Mesendoderm (in vitro differentiated cells): Measurements from ENCODE around the gene BCAR3.
"Not testable (repeated sequence)": the region's sequence is repeated elsewhere in the genome, so short reads cannot be mapped to it uniquely, and the experiment has no call there.

Experiments used
- DNase-seq: peaks from one replicate; pipeline ENCODE4 v3.0.0; 2013
- H2AK5ac ChIP-seq: 2 replicates; pipeline ENCODE4 v1.6.1; 2013; ENCODE audit warnings: low read length, inconsistent platforms
- H2BK120ac ChIP-seq: 2 replicates; pipeline ENCODE4 v1.6.1; 2013; ENCODE audit warnings: low read depth, mild to moderate bottlenecking, low read length, moderate library complexity, mixed read lengths
- H2BK15ac ChIP-seq: replicated peaks from 2 replicates; pipeline ENCODE4 v1.6.1; 2013; ENCODE audit warnings: low read depth, mild to moderate bottlenecking, moderate library complexity
- H2BK5ac ChIP-seq: 2 replicates; pipeline ENCODE4 v1.6.1; 2013; ENCODE audit warnings: low read length, inconsistent platforms
- H3K18ac ChIP-seq: 2 replicates; pipeline ENCODE4 v1.6.1; 2013; ENCODE audit warnings: mild to moderate bottlenecking, low read length, mixed read lengths
- H3K23ac ChIP-seq: one replicate; pipeline ENCODE4 v1.6.1; 2013; ENCODE audit warnings: low read length
- H3K27ac ChIP-seq: 2 replicates; pipeline ENCODE4 v1.5.1; 2013; ENCODE audit warnings: low read depth, mild to moderate bottlenecking, inconsistent platforms, low read length, moderate library complexity
- H3K27me3 ChIP-seq: 2 replicates; pipeline ENCODE4 v1.6.1; 2013; ENCODE audit warnings: low read length, control low read depth, mild to moderate bottlenecking, inconsistent platforms; ENCODE audit not compliant: insufficient read depth, poor library complexity
- H3K36me3 ChIP-seq: 2 replicates; pipeline ENCODE4 v1.6.1; 2013; ENCODE audit warnings: low read length, inconsistent platforms; ENCODE audit not compliant: control insufficient read depth, insufficient read depth
- H3K4ac ChIP-seq: one replicate; pipeline ENCODE4 v1.6.1; 2013; ENCODE audit warnings: low read depth, mild to moderate bottlenecking, low read length, moderate library complexity
- H3K4me1 ChIP-seq: 2 replicates; pipeline ENCODE4 v1.6.1; 2013; ENCODE audit warnings: low read depth, low read length, inconsistent platforms; ENCODE audit not compliant: control insufficient read depth
- H3K4me2 ChIP-seq: 2 replicates; pipeline ENCODE4 v1.6.1; 2013; ENCODE audit warnings: low read length
- H3K4me3 ChIP-seq: 2 replicates; pipeline ENCODE4 v1.5.1; 2013; ENCODE audit warnings: mild to moderate bottlenecking, low read length
- H3K56ac ChIP-seq: one replicate; pipeline ENCODE4 v1.6.1; 2013; ENCODE audit warnings: low read length
- H3K79me1 ChIP-seq: 2 replicates; pipeline ENCODE4 v1.6.1; 2013; ENCODE audit warnings: low read length, inconsistent platforms
- H3K79me2 ChIP-seq: 2 replicates; pipeline ENCODE4 v1.6.1; 2013; ENCODE audit warnings: mild to moderate bottlenecking, low read length; ENCODE audit not compliant: control insufficient read depth, insufficient read depth
- H3K9ac ChIP-seq: 2 replicates; pipeline ENCODE4 v1.6.1; 2013; ENCODE audit warnings: low read length, inconsistent platforms
- H4K5ac ChIP-seq: one replicate; pipeline ENCODE4 v1.6.1; 2013; ENCODE audit warnings: low read length
- H4K8ac ChIP-seq: one replicate; pipeline ENCODE4 v1.6.1; 2013; ENCODE audit warnings: low read depth, mild to moderate bottlenecking, control low read depth, low read length, moderate library complexity
- WGBS: extraction: QIAGEN DNeasy Blood & Tissue Kit; methylation state at CpG from one replicate; pipeline ENCODE4 v1.1.7; 2013; ENCODE audit warnings: low lambda C conversion rate, missing lambda C conversion rate; ENCODE audit not compliant: insufficient coverage; ENCODE audit errors: extremely low coverage; 5-methylcytosine and 5-hydroxymethylcytosine counted together

Gene BCAR3

DNA sequence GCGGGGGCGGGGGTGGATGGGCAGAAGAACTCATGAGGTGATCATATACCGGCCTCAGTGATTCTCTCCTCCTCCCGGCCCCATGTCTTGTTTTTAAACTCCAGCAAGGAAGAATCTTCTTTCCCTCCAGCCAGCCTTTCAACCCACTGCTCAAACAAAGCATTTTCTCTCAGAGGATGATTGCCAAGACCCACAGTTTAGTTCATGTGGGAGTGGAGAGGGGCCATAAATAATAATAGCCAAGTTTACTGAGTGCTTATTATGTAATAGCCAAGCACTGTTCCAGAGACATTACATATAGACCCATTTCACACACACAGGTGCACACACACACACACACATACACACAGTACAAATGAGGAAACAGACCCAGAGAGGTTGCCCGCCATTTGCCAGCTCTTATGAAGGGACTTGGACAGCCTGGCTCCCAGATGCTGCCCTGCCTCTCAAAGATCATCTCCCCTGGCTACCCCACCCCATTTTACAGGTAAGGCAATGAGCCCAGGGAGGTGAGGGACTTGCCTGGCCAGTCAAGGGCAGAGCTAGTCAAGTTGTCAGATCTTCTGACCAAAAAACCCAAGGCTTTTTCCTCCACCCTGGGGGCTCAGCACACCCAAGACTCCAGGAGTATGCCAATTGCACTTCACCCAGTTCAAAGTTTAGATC, 18.0 kb upstream of the BCAR3 start:
- H2BK5ac ChIP-seq = no peak overlapping the region

DNA sequence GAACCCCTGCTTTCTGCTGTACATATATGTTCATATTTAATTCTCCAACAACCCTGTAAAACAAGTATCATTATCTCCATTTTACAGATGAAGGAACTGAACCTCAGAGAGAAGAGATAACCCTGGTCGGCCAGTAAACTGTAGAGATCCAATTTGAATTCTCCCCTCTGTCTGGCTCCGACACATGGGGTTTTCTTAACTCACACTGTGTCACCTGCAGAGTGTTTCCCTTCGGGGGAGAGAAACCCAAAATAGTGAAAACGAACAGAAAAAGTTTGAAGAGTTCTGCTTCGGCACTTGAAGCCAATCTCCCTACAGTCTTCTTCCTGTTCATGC, 17.4 kb upstream of the BCAR3 start:
- Histone ChIP-seq H3K18ac (peak overlapping the region; percentile 24), H2BK5ac (no peak overlapping the region), H3K56ac (no peak overlapping the region), H3K4me1 (peaks cover 4% of the 10 kb centered on the region), H3K9ac (no peak overlapping the region), H2AK5ac (no peak overlapping the region), H4K8ac (no peak overlapping the region), H2BK120ac (no peak overlapping the region), H3K79me1 (no peaks in the 10 kb centered on the region), H3K36me3 (no peaks in the 10 kb centered on the region), H3K4me2 (no peak overlapping the region), H3K27ac (no peak overlapping the region), H2BK15ac (no peak overlapping the region), H3K79me2 (no peaks in the 10 kb centered on the region), H3K27me3 (no peaks in the 10 kb centered on the region), H3K23ac (no peak overlapping the region), H3K4me3 (no peak overlapping the region), H4K5ac (no peak overlapping the region), H3K4ac (no peak overlapping the region)
- no peak for DNase-seq
- no CpG with 5 or more reads among the region's 5 CpGs for WGBS

More for the DNA sequence above, 18.0 kb upstream of the BCAR3 start:
- no peak overlapping the region for H4K8ac ChIP-seq
- H3K56ac ChIP-seq = peak overlapping the region; percentile 2
- H3K4ac ChIP-seq = no peak overlapping the region
- H3K23ac ChIP-seq = no peak overlapping the region
- H3K4me3 ChIP-seq = no peak overlapping the region
- H3K9ac ChIP-seq = no peak overlapping the region
- H2AK5ac ChIP-seq = peak overlapping the region; percentile 27
- no peaks in the 10 kb centered on the region for H3K79me1 ChIP-seq
- H4K5ac ChIP-seq = no peak overlapping the region
- no peaks in the 10 kb centered on the region for H3K36me3 ChIP-seq
- no peak overlapping the region for H3K4me2 ChIP-seq
- no peaks in the 10 kb centered on the region for H3K79me2 ChIP-seq
- H3K27ac ChIP-seq = no peak overlapping the region
- no peak overlapping the region for H2BK120ac ChIP-seq
- peak overlapping the region; percentile 24 for H3K18ac ChIP-seq
- no peaks in the 10 kb centered on the region for H3K27me3 ChIP-seq
- H3K4me1 ChIP-seq = peaks cover 4% of the 10 kb centered on the region
- no peak overlapping the region for H2BK15ac ChIP-seq
- no peak for DNase-seq
- no CpG with 5 or more reads among the region's 5 CpGs for WGBS

DNA sequence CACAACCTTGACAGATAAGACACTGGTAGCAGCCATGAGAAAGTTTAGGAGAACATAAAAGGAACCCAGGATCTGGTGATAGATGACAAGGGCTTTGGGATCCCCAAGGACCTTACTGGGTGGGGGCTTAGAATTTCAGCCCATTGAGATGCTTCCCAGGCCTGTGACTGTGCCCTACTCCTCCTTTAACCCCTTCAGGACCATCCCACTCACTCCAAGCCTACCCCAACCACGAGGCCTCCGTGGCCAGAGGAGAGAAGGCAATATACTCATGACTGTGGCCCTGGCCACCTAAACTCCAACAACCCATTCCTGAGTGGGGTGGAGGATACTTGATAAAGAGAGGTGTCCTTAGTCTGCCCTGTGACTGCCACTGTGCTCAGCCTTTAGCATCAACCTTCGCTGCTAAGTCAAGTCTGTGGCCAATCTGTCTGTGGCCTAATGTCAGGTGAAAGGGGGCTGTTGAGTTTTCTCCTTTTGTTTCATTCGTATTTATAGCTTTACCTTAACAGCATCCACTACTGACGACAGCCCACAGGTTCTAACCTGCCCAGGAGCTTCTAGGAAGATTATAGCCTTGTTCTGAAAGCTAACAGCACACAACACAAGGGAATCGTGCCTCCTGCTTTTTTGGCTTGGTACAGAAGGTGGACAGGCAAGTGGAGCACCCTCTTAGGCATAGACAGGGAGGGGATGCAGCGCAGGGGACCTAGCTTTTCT, 16.9 kb upstream of the BCAR3 start:
- WGBS = no CpG with 5 or more reads among the region's 7 CpGs
- H3K4me1 ChIP-seq = peaks cover 4% of the 10 kb centered on the region
- H3K56ac ChIP-seq = no peak overlapping the region

DNA sequence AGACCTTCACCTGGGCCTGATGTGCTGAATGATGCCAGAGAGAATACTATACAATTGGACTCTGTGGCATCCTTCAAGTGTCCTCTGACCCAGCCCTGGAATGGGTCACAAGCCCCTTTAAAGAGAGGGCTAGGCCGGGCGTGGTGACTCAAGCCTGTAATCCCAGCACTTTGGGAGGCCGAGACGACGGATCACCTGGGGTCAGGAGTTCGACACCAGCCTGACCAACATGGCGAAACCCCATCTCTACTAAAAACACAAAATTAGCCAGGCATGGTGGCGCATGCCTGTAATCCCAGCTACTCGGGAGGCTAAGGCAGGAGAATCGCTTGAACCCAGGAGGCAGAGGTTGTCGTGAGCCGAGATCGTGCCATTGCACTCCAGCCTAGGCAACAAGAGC, 15.9 kb upstream of the BCAR3 start:
- not testable (repeated sequence) for DNase-seq, H3K9ac ChIP-seq, H3K36me3 ChIP-seq, H2AK5ac ChIP-seq, H3K56ac ChIP-seq, H3K27ac ChIP-seq, H2BK5ac ChIP-seq, H3K18ac ChIP-seq, H3K23ac ChIP-seq, H4K8ac ChIP-seq, H3K4ac ChIP-seq, H3K79me2 ChIP-seq, H4K5ac ChIP-seq, H3K4me3 ChIP-seq, H2BK15ac ChIP-seq, H3K27me3 ChIP-seq, H2BK120ac ChIP-seq, H3K4me2 ChIP-seq, H3K79me1 ChIP-seq, H3K4me1 ChIP-seq
- no CpG with 5 or more reads among the region's 13 CpGs for WGBS

More for the DNA sequence above, 16.9 kb upstream of the BCAR3 start:
- Histone ChIP-seq H2BK5ac (no peak overlapping the region), H2BK15ac (no peak overlapping the region), H3K4ac (no peak overlapping the region), H2AK5ac (no peak overlapping the region), H3K23ac (no peak overlapping the region), H3K79me1 (no peaks in the 10 kb centered on the region), H3K27ac (no peak overlapping the region), H3K4me3 (no peak overlapping the region), H3K4me2 (no peak overlapping the region), H2BK120ac (no peak overlapping the region), H3K79me2 (no peaks in the 10 kb centered on the region), H4K5ac (no peak overlapping the region), H3K27me3 (no peaks in the 10 kb centered on the region), H3K18ac (no peak overlapping the region), H4K8ac (no peak overlapping the region), H3K9ac (no peak overlapping the region), H3K36me3 (no peaks in the 10 kb centered on the region)
- DNase-seq = no peak

DNA sequence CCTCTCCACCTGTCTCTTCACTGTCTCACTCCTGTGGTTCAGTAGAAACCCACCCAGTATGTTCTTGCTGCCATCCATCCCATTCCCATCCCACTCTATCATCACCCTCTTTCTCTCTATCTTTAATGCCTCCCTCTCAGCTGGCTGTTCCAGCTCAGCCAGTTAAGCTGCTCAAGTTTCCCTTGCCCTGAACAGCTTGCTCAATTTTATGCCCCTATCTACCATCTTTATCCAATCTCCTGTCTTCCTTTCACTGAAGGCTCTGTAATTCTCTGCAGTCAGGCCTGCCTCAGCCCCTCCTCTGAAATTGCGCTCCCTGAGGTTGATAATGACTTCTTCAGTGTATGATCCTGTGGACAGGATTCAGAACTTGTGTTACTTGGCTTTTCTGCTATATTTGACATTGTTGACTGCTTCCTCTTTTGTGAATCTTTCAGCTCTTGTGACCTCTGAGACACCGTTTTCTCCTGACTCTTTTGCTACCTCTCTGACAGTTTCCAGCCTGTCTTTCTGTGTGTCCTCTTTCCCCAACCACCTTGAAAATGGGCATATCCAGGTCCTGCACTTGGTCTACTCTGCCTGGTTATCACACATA, 13.9 kb upstream of the BCAR3 start:
- H3K23ac ChIP-seq = no peak overlapping the region
- H3K4ac ChIP-seq = no peak overlapping the region
- H3K9ac ChIP-seq = no peak overlapping the region
- H3K4me1 ChIP-seq = peaks cover 11% of the 10 kb centered on the region
- WGBS = no CpG with 5 or more reads among the region's 2 CpGs
- no peak overlapping the region for H3K18ac ChIP-seq
- no peak overlapping the region for H4K5ac ChIP-seq
- H3K4me2 ChIP-seq = no peak overlapping the region
- no peak overlapping the region for H3K4me3 ChIP-seq
- no peak overlapping the region for H2BK15ac ChIP-seq
- no peaks in the 10 kb centered on the region for H3K36me3 ChIP-seq
- H4K8ac ChIP-seq = no peak overlapping the region
- no peaks in the 10 kb centered on the region for H3K79me2 ChIP-seq
- no peak overlapping the region for H3K27ac ChIP-seq
- no peak for DNase-seq
- no peak overlapping the region for H2BK120ac ChIP-seq
- H2BK5ac ChIP-seq = no peak overlapping the region
- no peaks in the 10 kb centered on the region for H3K27me3 ChIP-seq
- H3K56ac ChIP-seq = no peak overlapping the region
- H2AK5ac ChIP-seq = peak overlapping the region; percentile 4
- H3K79me1 ChIP-seq = no peaks in the 10 kb centered on the region
